ENCODE data around the gene SLC2A13. TPM values are rescaled to one million over a fixed set of nuclear protein-coding genes. Genes with fewer than 3 reads are reported as not detected.
A peak's percentile ranks its signal among the peaks of the same experiment; 100 is the strongest.

The SLC2A13 gene
- total and polyA plus RNA-seq, 2 donors (not counting 1 experiment from before 2014, with no cell fraction given): 5.4 to 10.2 TPM

DNA sequence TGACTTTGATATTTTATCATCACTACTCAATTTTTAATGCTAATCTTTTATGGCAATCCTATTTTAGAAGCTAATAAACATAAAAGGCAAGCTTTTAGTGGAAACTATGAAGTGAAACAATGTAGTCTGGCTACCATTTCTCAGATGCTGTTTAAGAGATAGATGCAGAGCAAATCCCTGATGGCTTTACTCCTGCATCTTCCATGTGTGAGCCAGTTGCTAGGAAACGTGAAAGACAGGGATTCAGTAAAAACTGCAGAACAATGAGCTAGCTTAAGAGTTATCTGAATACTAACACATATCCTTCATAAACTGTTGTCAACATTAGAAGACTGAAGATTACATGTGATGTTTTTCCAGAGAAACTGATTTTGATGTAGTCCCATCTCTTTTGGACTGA is 112.6 kb downstream of the SLC2A13 start:
- H3K36me3 ChIP-seq (ENCODE audit: control insufficient read depth, insufficient read depth, low read length): no peaks in the 10 kb centered on the region
- H3K9me3 ChIP-seq (ENCODE audit: control insufficient read depth, insufficient read depth, low read depth, low read length): no peaks in the 10 kb centered on the region
- no peak for TF ChIP-seq EZH2 (IDR thresholded peaks at IDR 0.05; ENCODE audit: low read length, missing control alignments)
- no peak for TF ChIP-seq CTCF (conservative IDR thresholded peaks at IDR 0.05 in 1 of 2, IDR thresholded peaks at IDR 0.05 in 1 of 2; ENCODE audit: low read depth in 1 of 2, low read length in 2 of 2)
- H3K9ac ChIP-seq (ENCODE audit: insufficient read depth, low read length): no peak overlapping the region
- no peak overlapping the region for H3K4me2 ChIP-seq (ENCODE audit: extremely low read depth, insufficient read depth, low read length)
- no peaks in the 10 kb centered on the region for H3K27me3 ChIP-seq (ENCODE audit: control insufficient read depth, insufficient read depth, low read length)
- no peak overlapping the region for H2AFZ ChIP-seq (ENCODE audit: low read length)
- DNase-seq (ENCODE audit: low read depth in 2 of 2): no peak
- H3K4me1 ChIP-seq (ENCODE audit: control insufficient read depth, extremely low read depth, insufficient read depth, low read length): no peaks in the 10 kb centered on the region
- H3K79me2 ChIP-seq (ENCODE audit: control insufficient read depth, insufficient read depth, low read length): no peaks in the 10 kb centered on the region
- no peak overlapping the region for H3K27ac ChIP-seq (ENCODE audit: insufficient read depth, low read length)
- no peaks in the 10 kb centered on the region for H4K20me1 ChIP-seq (ENCODE audit: control insufficient read depth, extremely low read depth, insufficient read depth, low read length)
- H3K4me3 ChIP-seq (replicated peaks in 1 of 4; ENCODE audit: control extremely low read depth in 1 of 4, insufficient read depth in 1 of 4, low read depth in 3 of 4, low read length in 4 of 4): no peak overlapping the region

DNA sequence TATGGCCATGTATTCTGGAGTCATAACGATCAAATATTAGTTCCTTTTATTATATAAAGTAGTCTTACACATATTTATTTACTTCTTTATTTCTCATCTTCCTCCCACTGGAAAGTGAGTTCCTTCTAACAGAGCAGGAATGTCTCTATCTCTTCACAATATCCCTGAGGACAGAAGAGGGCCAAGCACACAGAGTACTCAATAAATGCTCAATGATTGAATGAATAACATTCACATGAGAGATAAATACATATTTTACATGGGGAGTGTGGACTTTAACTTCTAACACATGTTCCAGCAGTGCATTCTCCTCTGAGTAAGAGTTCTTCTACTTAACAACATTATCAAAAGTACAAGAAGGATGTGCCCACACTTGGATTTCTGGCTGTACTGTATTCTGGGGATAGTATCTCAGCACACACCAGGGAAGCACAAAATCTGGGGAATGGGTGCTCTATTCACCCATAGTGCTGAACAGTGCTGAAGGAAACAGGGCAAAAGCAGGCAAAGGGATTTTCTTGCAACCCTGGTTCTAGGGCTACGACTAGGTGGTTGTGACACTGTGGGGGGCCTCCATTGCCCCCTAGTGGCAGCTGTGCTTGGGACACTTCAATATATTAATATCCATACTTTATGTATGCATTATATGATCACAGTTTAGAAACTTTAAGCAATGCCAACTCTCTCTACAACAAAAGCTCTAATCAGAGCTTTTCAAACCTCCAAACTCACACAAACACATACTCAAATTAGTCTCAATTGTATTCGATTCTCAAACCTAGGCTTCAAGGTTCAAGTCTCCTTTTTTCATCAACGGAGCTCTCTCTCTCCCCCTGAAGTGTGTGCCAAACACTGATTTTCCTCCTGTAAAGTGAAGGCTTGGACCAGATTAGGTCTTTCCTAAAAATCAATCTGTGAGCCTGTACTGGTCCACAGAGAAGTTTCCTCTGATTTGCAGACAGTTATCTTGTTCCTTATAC is 115.5 kb downstream of the SLC2A13 start:
- H3K36me3 ChIP-seq (ENCODE audit: control insufficient read depth, insufficient read depth, low read length): no peaks in the 10 kb centered on the region
- no peaks in the 10 kb centered on the region for H3K79me2 ChIP-seq (ENCODE audit: control insufficient read depth, insufficient read depth, low read length)
- no peak overlapping the region for H3K9ac ChIP-seq (ENCODE audit: insufficient read depth, low read length)
- no peaks in the 10 kb centered on the region for H4K20me1 ChIP-seq (ENCODE audit: control insufficient read depth, extremely low read depth, insufficient read depth, low read length)
- H3K27ac ChIP-seq (ENCODE audit: insufficient read depth, low read length): no peak overlapping the region
- H3K4me2 ChIP-seq (ENCODE audit: extremely low read depth, insufficient read depth, low read length): no peak overlapping the region
- H3K9me3 ChIP-seq (ENCODE audit: control insufficient read depth, insufficient read depth, low read depth, low read length): no peaks in the 10 kb centered on the region
- H3K27me3 ChIP-seq (ENCODE audit: control insufficient read depth, insufficient read depth, low read length): no peaks in the 10 kb centered on the region
- peak; percentile 24 to 57 for DNase-seq (ENCODE audit: low read depth in 2 of 2)
- TF ChIP-seq CTCF (conservative IDR thresholded peaks at IDR 0.05 in 1 of 2, IDR thresholded peaks at IDR 0.05 in 1 of 2; ENCODE audit: low read depth in 1 of 2, low read length in 2 of 2) (peak; percentile 83 to 84), EZH2 (IDR thresholded peaks at IDR 0.05; ENCODE audit: low read length, missing control alignments) (no peak)
- H3K4me1 ChIP-seq (ENCODE audit: control insufficient read depth, extremely low read depth, insufficient read depth, low read length): no peaks in the 10 kb centered on the region
- H3K4me3 ChIP-seq (replicated peaks in 1 of 4; ENCODE audit: control extremely low read depth in 1 of 4, insufficient read depth in 1 of 4, low read depth in 3 of 4, low read length in 4 of 4): no peak overlapping the region
- no peak overlapping the region for H2AFZ ChIP-seq (ENCODE audit: low read length)

GRCh38 chr12:39989501-39989900 is 116.4 kb downstream of the SLC2A13 start:
- no peak for DNase-seq (ENCODE audit: low read depth in 2 of 2)
- Histone ChIP-seq H3K27ac (ENCODE audit: insufficient read depth, low read length) (no peak overlapping the region), H3K4me2 (ENCODE audit: extremely low read depth, insufficient read depth, low read length) (no peak overlapping the region), H3K27me3 (ENCODE audit: control insufficient read depth, insufficient read depth, low read length) (no peaks in the 10 kb centered on the region), H3K36me3 (ENCODE audit: control insufficient read depth, insufficient read depth, low read length) (no peaks in the 10 kb centered on the region), H3K79me2 (ENCODE audit: control insufficient read depth, insufficient read depth, low read length) (no peaks in the 10 kb centered on the region), H3K4me3 (replicated peaks in 1 of 4; ENCODE audit: control extremely low read depth in 1 of 4, insufficient read depth in 1 of 4, low read depth in 3 of 4, low read length in 4 of 4) (no peak overlapping the region), H3K9ac (ENCODE audit: insufficient read depth, low read length) (no peak overlapping the region), H3K4me1 (ENCODE audit: control insufficient read depth, extremely low read depth, insufficient read depth, low read length) (no peaks in the 10 kb centered on the region), H3K9me3 (ENCODE audit: control insufficient read depth, insufficient read depth, low read depth, low read length) (no peaks in the 10 kb centered on the region), H4K20me1 (ENCODE audit: control insufficient read depth, extremely low read depth, insufficient read depth, low read length) (no peaks in the 10 kb centered on the region), H2AFZ (ENCODE audit: low read length) (no peak overlapping the region)
- no peak for TF ChIP-seq CTCF (conservative IDR thresholded peaks at IDR 0.05 in 1 of 2, IDR thresholded peaks at IDR 0.05 in 1 of 2; ENCODE audit: low read depth in 1 of 2, low read length in 2 of 2)
- no peak for TF ChIP-seq EZH2 (IDR thresholded peaks at IDR 0.05; ENCODE audit: low read length, missing control alignments)
